Measurements from ENCODE around the gene CSRNP2. TPM values are rescaled to one million over a fixed set of nuclear protein-coding genes. Genes with fewer than 3 reads are reported as not detected.

The CSRNP2 gene
- total and polyA plus RNA-seq, 12 donors = 7.7 to 25.3 (median 15.8) TPM

- TF ChIP-seq CTCF (IDR thresholded peaks at IDR 0.05) = no peak
- no peaks in the 10 kb centered on the region for H3K27me3 ChIP-seq
These were observed 70.7 kb downstream of the CSRNP2 start for GRCh38 chr12:51012570-51013236.

GRCh38 chr12:51011955-51012354 is 71.4 kb downstream of the CSRNP2 start:
- no peak for TF ChIP-seq CTCF (IDR thresholded peaks at IDR 0.05)
- no peaks in the 10 kb centered on the region for H3K27me3 ChIP-seq
- H3K9me3 ChIP-seq = no peaks in the 10 kb centered on the region
- H3K27ac ChIP-seq = no peak overlapping the region
- H3K4me3 ChIP-seq = no peak overlapping the region
- no peak for DNase-seq
- intact Hi-C loops (cut with DNase I) = no loop called here
- 78 to 83% methylated on average over 4 of the region's 4 CpGs for WGBS, 2 donors
- H3K36me3 ChIP-seq = peaks cover 0 to 17% (median 10%) of the 10 kb centered on the region in 9 donors
- H3K4me1 ChIP-seq = peaks cover 0 to 51% (median 10%) of the 10 kb centered on the region in 9 donors
- peak in 2 of 8 donors; percentile 32 to 44 for ATAC-seq

More at GRCh38 chr12:51012570-51013236, 70.7 kb downstream of the CSRNP2 start:
- no peak overlapping the region for H3K27ac ChIP-seq
- WGBS, 2 donors = 68 to 78% methylated on average over 5 of the region's 5 CpGs
- ATAC-seq (no peak), DNase-seq (no peak)
- H3K4me1 ChIP-seq = peaks cover 0 to 51% (median 10%) of the 10 kb centered on the region in 9 donors
- H3K4me3 ChIP-seq = no peak overlapping the region
- intact Hi-C loops (cut with DNase I) = no loop called here
- H3K9me3 ChIP-seq = no peaks in the 10 kb centered on the region
- peaks cover 0 to 9% (median 3%) of the 10 kb centered on the region in 9 donors for H3K36me3 ChIP-seq

Other genes with a start within 250 kb of the CSRNP2 start
- not detected for gene TMPRSS12, start 240.7 kb downstream of the CSRNP2 start, total RNA-seq
- not detected for gene TMPRSS12, start 240.7 kb downstream of the CSRNP2 start, polyA plus RNA-seq
- gene HIGD1C, start 131.1 kb downstream of the CSRNP2 start, total RNA-seq = not detected
- not detected for gene HIGD1C, start 131.1 kb downstream of the CSRNP2 start, polyA plus RNA-seq
- gene SLC11A2, start 57.2 kb downstream of the CSRNP2 start, total RNA-seq = 10 to 100 TPM; 17.3 to 31.3 (median 22.8) TPM
- gene SLC11A2, start 57.2 kb downstream of the CSRNP2 start, polyA plus RNA-seq = 10 to 100 TPM; 10.7 to 12.0 TPM
- 10 to 100 TPM; 17.3 to 27.3 (median 22.3) TPM for gene LETMD1, start 35.3 kb downstream of the CSRNP2 start, total RNA-seq
- 10 to 100 TPM; 22.7 to 25.8 TPM for gene LETMD1, start 35.3 kb downstream of the CSRNP2 start, polyA plus RNA-seq
- 10 to 100 TPM; 19.3 to 30.9 (median 25.5) TPM for gene TFCP2, start 89.5 kb upstream of the CSRNP2 start, total RNA-seq
- 10 to 100 TPM in 1 of 2 donors, 1 to 10 TPM in 1; 8.7 to 12.0 TPM for gene TFCP2, start 89.5 kb upstream of the CSRNP2 start, polyA plus RNA-seq
- 10 to 100 TPM in 1 of 10 donors, 1 to 10 TPM in 9; 4.9 to 13.9 (median 7.8) TPM for gene POU6F1, start 134.5 kb upstream of the CSRNP2 start, total RNA-seq
- 10 to 100 TPM in 1 of 2 donors, 1 to 10 TPM in 1; 4.1 to 10.1 TPM for gene POU6F1, start 134.5 kb upstream of the CSRNP2 start, polyA plus RNA-seq
- gene DAZAP2, start 155.2 kb upstream of the CSRNP2 start, total RNA-seq = 100 to 1,000 TPM; 140 to 185 (median 165) TPM
- gene DAZAP2, start 155.2 kb upstream of the CSRNP2 start, polyA plus RNA-seq = 100 to 1,000 TPM in 1 of 2 donors, 10 to 100 TPM in 1; 39.7 to 228 TPM
- gene SMAGP, start 186.8 kb upstream of the CSRNP2 start, total RNA-seq = 1 to 10 TPM; 2.0 to 6.9 (median 3.5) TPM
- gene SMAGP, start 186.8 kb upstream of the CSRNP2 start, polyA plus RNA-seq = 1 to 10 TPM; 3.6 to 7.3 TPM
- gene BIN2, start 240.6 kb upstream of the CSRNP2 start, total RNA-seq = 10 to 100 TPM in 1 of 10 donors, 1 to 10 TPM in 5, under 1 TPM in 4; 0.57 to 13.2 (median 1.8) TPM
- 1 to 10 TPM; 1.2 to 1.4 TPM for gene BIN2, start 240.6 kb upstream of the CSRNP2 start, polyA plus RNA-seq

All from heart right ventricle (tissue), 16 donors.